HG02623 (cell line): ENCODE data around the gene OR2L2.
"Not testable (repeated sequence)": the region's sequence is repeated elsewhere in the genome, so short reads cannot be mapped to it uniquely, and the experiment has no call there.

Source experiments
- ATAC-seq: cut with Tn5 transposase; IDR thresholded peaks from one replicate; pipeline ENCODE4 v1.9.1; 2021; ENCODE audit warnings: moderate library complexity; ENCODE audit not compliant: unreplicated experiment

The OR2L2 gene

GRCh38 chr1:248029770-248030169, at the start of gene OR2L2:
TSS of gene OR2L2 (plus strand) at chr1:248030070. CDS start at chr1:248038268, 8,198 bp downstream.
- no peak for ATAC-seq

GRCh38 chr1:247992986-247993385, 36.9 kb upstream of the OR2L2 start:
- no peak for ATAC-seq

GRCh38 chr1:247998811-247999210, 31.1 kb upstream of the OR2L2 start:
- no peak for ATAC-seq

GRCh38 chr1:248000169-248000568, 29.7 kb upstream of the OR2L2 start:
- ATAC-seq = no peak

GRCh38 chr1:248007778-248008177, 22.1 kb upstream of the OR2L2 start:
- no peak for ATAC-seq

- ATAC-seq = no peak
These were observed 20.2 kb upstream of the OR2L2 start for GRCh38 chr1:248009681-248010080.

- no peak for ATAC-seq
These were observed 16.6 kb upstream of the OR2L2 start, which contains the start of gene OR2L5 for GRCh38 chr1:248013229-248013710. TSS of gene OR2L5 (plus strand) at chr1:248013660. CDS start at chr1:248021948, 8,288 bp downstream.

GRCh38 chr1:248015803-248016202, 14.1 kb upstream of the OR2L2 start:
- no peak for ATAC-seq

- no peak for ATAC-seq
These were observed 15.3 kb downstream of the OR2L2 start for GRCh38 chr1:248045209-248045608.

GRCh38 chr1:248046536-248046935, 16.7 kb downstream of the OR2L2 start, which contains the start of gene OR2L3:
TSS of gene OR2L3 (plus strand) at chr1:248046836. CDS start at chr1:248060682, 13,846 bp downstream.
- no peak for ATAC-seq

GRCh38 chr1:248047008-248047407, 17.1 kb downstream of the OR2L2 start:
- no peak for ATAC-seq

- ATAC-seq = no peak
These were observed 24.8 kb downstream of the OR2L2 start for GRCh38 chr1:248054671-248055070.

- ATAC-seq = no peak
These were observed 25.4 kb downstream of the OR2L2 start for GRCh38 chr1:248055261-248055660.

- no peak for ATAC-seq
These were observed 35.2 kb downstream of the OR2L2 start for GRCh38 chr1:248065071-248065470.

- no peak for ATAC-seq
These were observed 35.7 kb downstream of the OR2L2 start for GRCh38 chr1:248065604-248066003.

GRCh38 chr1:248083864-248084263, 54.0 kb downstream of the OR2L2 start:
- not testable (repeated sequence) for ATAC-seq
